ENCODE measurements around the gene MSANTD2. TPM values are rescaled to one million over a fixed set of nuclear protein-coding genes. Genes with fewer than 3 reads are reported as not detected.

Gene MSANTD2
- total RNA-seq, 4 donors from 2014 or later, result 5.2 to 16.4 (median 6.7) TPM

- Histone ChIP-seq H3K27me3 (peaks cover 6 to 68% (median 24%) of the 10 kb centered on the region in 4 donors), H3K4me3 (peak overlapping the region; percentile 32 to 77 (median 55)), H3K9me3 (no peaks in the 10 kb centered on the region), H3K4me1 (peaks cover 34 to 67% (median 34%) of the 10 kb centered on the region in 3 donors), H3K27ac (peak overlapping the region; percentile 43 to 91 (median 84)), H3K36me3 (peaks cover 0 to 19% (median 0%) of the 10 kb centered on the region in 3 donors)
- WGBS, 2 donors, result 50 to 89% methylated on average over 1 to 2 of the region's 25 CpGs
- intact Hi-C loops (cut with DNase I), result loop anchor here (5.0 to 10.0 kb wide), 2 partner anchors 73 to 94 kb away; no protein-coding TSS in a partner anchor
- TF ChIP-seq CTCF (IDR thresholded peaks at IDR 0.05) (no peak), POLR2A (IDR thresholded peaks at IDR 0.05) (no peak)
- DNase-seq, result no peak
Measured at GRCh38 chr11:124761301-124762104, 38.7 kb downstream of the MSANTD2 start.

GRCh38 chr11:124760806-124761205, 39.4 kb downstream of the MSANTD2 start:
- no peak for TF ChIP-seq CTCF (IDR thresholded peaks at IDR 0.05)
- no peak for TF ChIP-seq POLR2A (IDR thresholded peaks at IDR 0.05)
- Histone ChIP-seq H3K9me3 (no peaks in the 10 kb centered on the region), H3K27ac (peak overlapping the region; percentile 43 to 91 (median 84)), H3K4me3 (peak overlapping the region; percentile 32 to 77 (median 55)), H3K4me1 (peaks cover 34 to 73% (median 34%) of the 10 kb centered on the region in 3 donors), H3K36me3 (peaks cover 0 to 12% (median 0%) of the 10 kb centered on the region in 3 donors), H3K27me3 (peaks cover 6 to 75% (median 24%) of the 10 kb centered on the region in 4 donors)
- 63 to 66% methylated on average over 3 of the region's 3 CpGs for WGBS, 2 donors
- intact Hi-C loops (cut with DNase I), result loop anchor here (5.0 to 10.0 kb wide), 2 partner anchors 74 to 94 kb away; no protein-coding TSS in a partner anchor
- DNase-seq, result no peak

GRCh38 chr11:124760205-124760652, 40.0 kb downstream of the MSANTD2 start:
- Histone ChIP-seq H3K36me3 (peaks cover 0 to 6% (median 0%) of the 10 kb centered on the region in 3 donors), H3K4me1 (peaks cover 34 to 73% (median 34%) of the 10 kb centered on the region in 3 donors), H3K9me3 (no peaks in the 10 kb centered on the region), H3K27ac (peak overlapping the region; percentile 43 to 91 (median 84)), H3K27me3 (peaks cover 6 to 77% (median 24%) of the 10 kb centered on the region in 4 donors), H3K4me3 (peak overlapping the region; percentile 32 to 77 (median 55))
- TF ChIP-seq CTCF (IDR thresholded peaks at IDR 0.05), result no peak
- no peak for TF ChIP-seq POLR2A (IDR thresholded peaks at IDR 0.05)
- 6 to 7% methylated on average over 18 to 19 of the region's 25 CpGs for whole genome bisulfite sequencing, 2 donors
- DNase-seq, result no peak
- intact Hi-C loops (cut with DNase I), result loop anchor here (5.0 to 10.0 kb wide), 2 partner anchors 75 to 93 kb away; no protein-coding TSS in a partner anchor

- H3K27me3 ChIP-seq, result peaks cover 6 to 77% (median 24%) of the 10 kb centered on the region in 4 donors
- peak overlapping the region; percentile 32 to 77 (median 55) for H3K4me3 ChIP-seq
- H3K36me3 ChIP-seq, result no peaks in the 10 kb centered on the region
- WGBS, 2 donors, result 35 to 48% methylated on average over 4 to 5 of the region's 52 CpGs
- intact Hi-C loops (cut with DNase I), result loop anchor here (5.0 to 10.0 kb wide), 2 partner anchors 75 to 92 kb away; no protein-coding TSS in a partner anchor
- H3K4me1 ChIP-seq, result peaks cover 34 to 73% (median 34%) of the 10 kb centered on the region in 3 donors
- TF ChIP-seq CTCF (IDR thresholded peaks at IDR 0.05) (no peak), POLR2A (IDR thresholded peaks at IDR 0.05) (no peak)
- H3K9me3 ChIP-seq, result no peaks in the 10 kb centered on the region
- no peak for DNase-seq
- H3K27ac ChIP-seq, result peak overlapping the region; percentile 43 to 91 (median 84)
Measured at GRCh38 chr11:124759266-124760204, 40.7 kb downstream of the MSANTD2 start.

Data from esophagus squamous epithelium (tissue), 5 donors.